22Rv1 (cell line): ENCODE results near the gene ARMH1.

Experiments
- H3K27ac ChIP-seq: fragments of 450-650 bp; 2 replicates; pipeline ENCODE4 v1.5.1; 2017
- CTCF ChIP-seq: fragments of 450-650 bp; IDR thresholded peaks from 2 replicates; pipeline ENCODE4 v1.5.1; 2017; ENCODE audit warnings: mild to moderate bottlenecking
- ZFX ChIP-seq: fragments of 450-650 bp; IDR thresholded peaks from 2 replicates; pipeline ENCODE4 v1.6.1; 2017; ENCODE audit warnings: antibody characterized with exemption, borderline replicate concordance

Gene ARMH1

DNA sequence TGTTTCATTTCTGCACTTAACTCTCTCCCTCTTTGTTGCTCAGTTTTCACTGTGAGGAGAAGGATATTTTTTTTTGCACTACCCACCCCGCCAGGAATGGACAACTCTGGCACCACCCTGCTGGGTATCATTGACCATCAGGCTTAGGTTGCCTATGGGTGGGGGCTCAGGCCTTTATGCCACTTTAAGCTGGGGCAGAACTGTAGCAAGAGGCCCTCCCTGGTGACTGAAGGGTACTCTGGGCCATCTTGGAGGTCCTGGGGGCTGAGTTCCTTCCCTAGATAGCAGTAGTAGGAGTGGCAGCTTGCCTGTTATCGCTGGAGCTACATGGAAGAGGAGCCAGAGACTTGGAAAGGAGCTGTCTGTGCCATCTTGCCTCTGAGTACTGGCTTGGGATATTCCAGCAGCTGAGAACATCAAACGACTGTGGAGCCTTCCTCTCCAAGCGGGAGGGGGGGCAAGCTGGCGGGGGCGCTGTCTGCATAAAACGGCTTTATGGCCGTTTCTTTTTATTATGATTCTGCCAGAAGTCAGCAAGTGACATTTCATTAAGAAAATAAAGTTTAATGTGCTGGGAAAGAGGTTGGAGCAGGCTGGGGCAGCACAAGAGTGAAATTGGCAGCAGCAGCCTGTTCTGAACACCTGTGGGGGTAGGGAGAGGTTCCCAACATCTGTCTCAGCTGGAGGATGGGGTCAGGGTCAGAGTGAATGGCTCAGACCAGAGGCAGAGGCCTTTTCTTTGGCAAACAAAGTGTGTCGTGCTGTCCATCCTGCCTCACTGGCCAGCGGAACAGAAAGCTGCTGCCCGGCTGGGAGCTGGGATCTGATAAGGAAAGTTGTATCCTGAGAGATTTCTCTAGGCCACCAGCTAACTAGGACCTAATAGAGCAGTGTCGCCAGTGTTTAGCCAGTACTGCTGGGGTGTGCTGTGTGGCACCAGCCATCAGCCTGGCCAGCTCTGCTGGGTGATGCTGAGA is 33.1 kb upstream of the ARMH1 start:
- TF ChIP-seq ZFX (no peak), CTCF (no peak)

GRCh38 chr1:44642255-44642654 is 32.3 kb upstream of the ARMH1 start:
- H3K27ac ChIP-seq, result no peak overlapping the region
- no peak for TF ChIP-seq CTCF
- no peak for TF ChIP-seq ZFX

More for the DNA sequence above, 33.1 kb upstream of the ARMH1 start:
- H3K27ac ChIP-seq, result no peak overlapping the region

GRCh38 chr1:44642925-44643324 is 31.6 kb upstream of the ARMH1 start:
- no peak overlapping the region for H3K27ac ChIP-seq
- TF ChIP-seq ZFX (no peak), CTCF (no peak)

- TF ChIP-seq CTCF, result no peak
- TF ChIP-seq ZFX, result no peak
- no peak overlapping the region for H3K27ac ChIP-seq
Measured at GRCh38 chr1:44643721-44644334, 30.7 kb upstream of the ARMH1 start.

DNA sequence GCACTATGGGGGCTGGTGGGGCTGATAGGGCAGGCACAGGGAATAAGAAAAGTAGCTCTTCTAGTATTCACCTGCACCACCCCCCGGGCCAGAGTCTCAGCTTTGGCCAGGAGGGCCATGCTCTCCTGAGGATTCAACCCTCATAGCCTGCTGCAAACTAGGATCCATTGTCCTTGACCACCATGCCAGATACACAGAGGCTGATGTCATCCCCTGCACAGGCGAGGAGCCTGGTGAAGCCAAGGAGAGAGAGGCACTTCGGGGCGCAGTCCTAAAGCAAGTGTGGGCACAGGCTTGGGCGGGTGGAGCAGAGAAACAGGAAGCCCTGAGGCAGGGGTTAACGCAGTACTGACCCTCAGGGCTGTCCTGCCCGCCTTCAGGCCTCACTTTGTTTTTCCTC is 29.7 kb upstream of the ARMH1 start:
- no peak overlapping the region for H3K27ac ChIP-seq
- TF ChIP-seq CTCF (no peak), ZFX (no peak)

- H3K27ac ChIP-seq, result no peak overlapping the region
- TF ChIP-seq CTCF (no peak), ZFX (no peak)
Measured at GRCh38 chr1:44645476-44646244, 28.9 kb upstream of the ARMH1 start.
